Neural progenitor cell (in vitro differentiated cells): ENCODE data around the gene FKBP5. TPM values are rescaled to one million over a fixed set of nuclear protein-coding genes. Genes with fewer than 3 reads are reported as not detected.

Source experiments
- DNase-seq: peaks from one replicate; pipeline ENCODE4 v3.0.0-alpha.2; 2016; ENCODE audit warnings: low spot score
- H2AFZ ChIP-seq: fragments of 200-600 bp; sonication (generic); replicated peaks from 2 replicates; pipeline ENCODE4 v1.6.1; 2016; ENCODE audit warnings: antibody characterized with exemption
- H3F3A ChIP-seq: fragments of 200-600 bp; sonication (generic); 2 replicates; pipeline ENCODE4 v1.6.1; 2016; ENCODE audit warnings: antibody characterized with exemption, low read depth
- H3K27ac ChIP-seq: fragments of 200-600 bp; sonication (generic); 2 replicates; pipeline ENCODE4 v1.5.1; 2016; ENCODE audit warnings: mild to moderate bottlenecking
- H3K27me3 ChIP-seq: fragments of 200-600 bp; sonication (generic); 2 replicates; pipeline ENCODE4 v1.6.1; 2016; ENCODE audit warnings: mild to moderate bottlenecking, moderate library complexity
- H3K36me3 ChIP-seq: fragments of 200-600 bp; sonication (generic); 2 replicates; pipeline ENCODE4 v1.5.1; 2016
- H3K4me1 ChIP-seq: fragments of 200-600 bp; sonication (generic); 2 replicates; pipeline ENCODE4 v1.6.1; 2016; ENCODE audit warnings: mixed run types
- H3K4me2 ChIP-seq: fragments of 200-600 bp; sonication (generic); 2 replicates; pipeline ENCODE4 v1.6.1; 2016
- H3K4me3 ChIP-seq: fragments of 200-600 bp; sonication (generic); 2 replicates; pipeline ENCODE4 v1.5.1; 2016
- H3K79me2 ChIP-seq: fragments of 200-600 bp; sonication (generic); 2 replicates; pipeline ENCODE4 v1.6.1; 2016; ENCODE audit warnings: low read depth
- H3K9ac ChIP-seq: fragments of 200-600 bp; sonication (generic); 2 replicates; pipeline ENCODE4 v1.6.1; 2016
- H3K9me3 ChIP-seq: fragments of 200-600 bp; sonication (generic); 2 replicates; pipeline ENCODE4 v1.5.1; 2016; ENCODE audit warnings: low read depth
- H4K20me1 ChIP-seq: fragments of 200-600 bp; sonication (generic); 2 replicates; pipeline ENCODE4 v1.6.1; 2016; ENCODE audit warnings: low read depth
- H3K27ac Mint-ChIP-seq: 3 replicates; pipeline ENCODE4 v1.8.0; 2021; ENCODE audit warnings: mixed read lengths
- H3K27me3 Mint-ChIP-seq: 2 replicates; pipeline ENCODE4 v1.8.0; 2022; ENCODE audit warnings: low read depth, mild to moderate bottlenecking, inconsistent platforms, moderate library complexity, mixed read lengths; ENCODE audit not compliant: insufficient read depth
- H3K36me3 Mint-ChIP-seq: 3 replicates; pipeline ENCODE4 v1.8.0; 2021; ENCODE audit warnings: mixed read lengths
- H3K4me1 Mint-ChIP-seq: 3 replicates; pipeline ENCODE4 v1.8.0; 2021; ENCODE audit warnings: mixed read lengths
- H3K4me3 Mint-ChIP-seq: 3 replicates; pipeline ENCODE4 v1.8.0; 2021; ENCODE audit warnings: mild to moderate bottlenecking, moderate library complexity, mixed read lengths
- H3K9me3 Mint-ChIP-seq: 3 replicates; pipeline ENCODE4 v1.8.0; 2020; ENCODE audit warnings: mixed read lengths
- CTCF ChIP-seq: fragments of 200-600 bp; sonication (generic); IDR thresholded peaks from 2 replicates; pipeline ENCODE4 v1.5.1; 2017; ENCODE audit warnings: antibody characterized with exemption, mild to moderate bottlenecking
- EZH2 ChIP-seq: fragments of 200-600 bp; sonication (generic); IDR thresholded peaks from 2 replicates; pipeline ENCODE4 v1.6.1; 2017; ENCODE audit warnings: antibody characterized with exemption, mild to moderate bottlenecking, moderate library complexity
- EZH2phosphoT487 ChIP-seq: fragments of 200-600 bp; sonication (generic); IDR thresholded peaks from 2 replicates; pipeline ENCODE4 v1.6.1; 2017; ENCODE audit warnings: antibody characterized with exemption
- total RNA-seq: library from RNA; depleted of rRNA; stranded (reverse); fragments of >200 nt; gene quantifications from 2 replicates; pipeline ENCODE4 v1.2.3, GENCODE V29; 2015; ENCODE audit warnings: low replicate concordance

The FKBP5 gene
- total RNA-seq, 1 donor from 2014 or later = 20.9 TPM

- TF ChIP-seq EZH2 (no peak), EZH2phosphoT487 (no peak), CTCF (no peak)
- Mint-ChIP-seq H3K36me3 (no peaks in the 10 kb centered on the region), H3K27ac (no peak overlapping the region), H3K9me3 (peaks cover 15% of the 10 kb centered on the region), H3K27me3 (peaks cover 2% of the 10 kb centered on the region), H3K4me1 (peaks cover 6% of the 10 kb centered on the region), H3K4me3 (no peak overlapping the region)
- H3K27ac ChIP-seq = no peak overlapping the region
- H3K4me3 ChIP-seq = no peak overlapping the region
- no peaks in the 10 kb centered on the region for H4K20me1 ChIP-seq
- no peaks in the 10 kb centered on the region for H3K27me3 ChIP-seq
- H3K79me2 ChIP-seq = no peaks in the 10 kb centered on the region
- DNase-seq = no peak
- H3K4me2 ChIP-seq = peak overlapping the region; percentile 31
- H3F3A ChIP-seq = peaks cover 17% of the 10 kb centered on the region
- H3K9me3 ChIP-seq = no peaks in the 10 kb centered on the region
- H3K9ac ChIP-seq = no peak overlapping the region
- peaks cover 9% of the 10 kb centered on the region for H3K4me1 ChIP-seq
- no peaks in the 10 kb centered on the region for H3K36me3 ChIP-seq
- peak overlapping the region; percentile 72 for H2AFZ ChIP-seq
Observed at GRCh38 chr6:35544769-35545361, 143.8 kb downstream of the FKBP5 start.

DNA sequence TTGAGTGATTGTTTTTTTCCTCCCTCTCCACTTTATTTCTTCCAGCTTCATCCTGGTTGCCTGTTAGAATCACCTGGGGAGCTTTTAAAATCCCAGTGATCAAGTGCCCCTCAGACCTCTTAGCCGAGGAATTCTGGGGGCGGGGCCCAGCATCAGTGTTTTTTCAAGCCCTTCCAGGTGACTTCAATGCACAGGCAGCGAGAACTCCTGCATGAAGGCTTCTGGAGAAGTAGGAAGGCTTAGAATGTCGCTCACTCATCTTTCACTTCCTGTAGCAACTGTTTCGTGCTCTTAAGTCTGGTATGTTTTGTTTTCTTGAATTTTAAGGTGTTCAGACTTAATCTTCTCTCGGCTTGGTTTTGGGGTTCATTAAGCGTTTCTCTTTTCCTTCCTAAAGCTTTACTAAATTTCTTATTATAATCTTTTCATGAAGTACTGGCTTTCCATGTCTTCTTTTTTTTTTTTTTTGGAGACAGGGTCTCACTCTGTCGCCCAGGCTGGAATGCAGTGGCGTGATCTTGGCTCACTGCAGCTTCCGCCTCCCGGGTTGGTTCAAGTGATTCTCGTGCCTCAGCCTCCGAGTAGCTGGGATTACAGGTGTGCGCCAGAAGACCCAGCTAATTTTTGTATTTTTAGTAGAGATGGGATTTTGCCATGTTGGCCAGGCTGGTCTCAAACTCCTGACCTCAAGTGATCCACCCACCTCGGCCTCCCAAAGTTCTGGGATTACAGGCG lies 145.1 kb downstream of the FKBP5 start:
- no peaks in the 10 kb centered on the region for H3K79me2 ChIP-seq
- H3K27ac Mint-ChIP-seq = no peak overlapping the region
- no peak overlapping the region for H3K4me3 ChIP-seq
- no peak for DNase-seq
- no peak overlapping the region for H2AFZ ChIP-seq
- TF ChIP-seq EZH2 (no peak), CTCF (no peak), EZH2phosphoT487 (no peak)
- H3F3A ChIP-seq = peaks cover 17% of the 10 kb centered on the region
- H3K9ac ChIP-seq = no peak overlapping the region
- peaks cover 13% of the 10 kb centered on the region for H3K9me3 Mint-ChIP-seq
- no peak overlapping the region for H3K27ac ChIP-seq
- H3K4me3 Mint-ChIP-seq = no peak overlapping the region
- peaks cover 3% of the 10 kb centered on the region for H3K27me3 Mint-ChIP-seq
- no peaks in the 10 kb centered on the region for H3K9me3 ChIP-seq
- H4K20me1 ChIP-seq = no peaks in the 10 kb centered on the region
- no peak overlapping the region for H3K4me2 ChIP-seq
- no peaks in the 10 kb centered on the region for H3K36me3 ChIP-seq
- H3K36me3 Mint-ChIP-seq = no peaks in the 10 kb centered on the region
- H3K4me1 Mint-ChIP-seq = peaks cover 6% of the 10 kb centered on the region
- peaks cover 9% of the 10 kb centered on the region for H3K4me1 ChIP-seq
- no peaks in the 10 kb centered on the region for H3K27me3 ChIP-seq

DNA sequence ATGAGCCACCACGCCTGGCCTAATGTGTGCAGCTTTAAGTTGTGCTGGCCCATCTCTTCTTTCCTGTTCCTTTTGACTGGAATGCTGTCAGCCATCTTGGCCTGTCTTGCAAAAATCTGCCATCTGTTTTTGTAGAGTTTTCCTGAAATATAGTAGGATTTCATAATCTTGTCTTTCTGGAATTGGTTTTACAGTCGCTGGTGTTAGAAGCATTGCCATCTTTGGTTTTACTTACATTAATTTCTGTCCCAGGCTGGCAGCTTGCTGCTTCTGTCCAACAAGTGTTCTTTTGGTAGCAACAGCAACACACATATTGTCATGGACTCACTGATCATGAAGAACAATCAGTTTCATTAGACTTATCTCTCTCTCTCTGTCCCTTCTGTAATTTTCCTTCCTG lies 146.9 kb downstream of the FKBP5 start:
- Mint-ChIP-seq H3K4me3 (no peak overlapping the region), H3K9me3 (peaks cover 13% of the 10 kb centered on the region), H3K4me1 (peaks cover 4% of the 10 kb centered on the region), H3K27me3 (peaks cover 2% of the 10 kb centered on the region), H3K36me3 (no peaks in the 10 kb centered on the region), H3K27ac (no peak overlapping the region)
- peaks cover 9% of the 10 kb centered on the region for H3K4me1 ChIP-seq
- no peak overlapping the region for H3K4me3 ChIP-seq
- no peak overlapping the region for H3K27ac ChIP-seq
- no peaks in the 10 kb centered on the region for H4K20me1 ChIP-seq
- H3K79me2 ChIP-seq = no peaks in the 10 kb centered on the region
- H2AFZ ChIP-seq = no peak overlapping the region
- H3K9ac ChIP-seq = no peak overlapping the region
- H3K4me2 ChIP-seq = no peak overlapping the region
- H3K9me3 ChIP-seq = no peaks in the 10 kb centered on the region
- DNase-seq = no peak
- H3K36me3 ChIP-seq = no peaks in the 10 kb centered on the region
- peaks cover 10% of the 10 kb centered on the region for H3F3A ChIP-seq
- TF ChIP-seq CTCF (no peak), EZH2phosphoT487 (no peak), EZH2 (no peak)
- H3K27me3 ChIP-seq = no peaks in the 10 kb centered on the region
